ENCODE data around the gene FXYD1. TPM values are rescaled to one million over a fixed set of nuclear protein-coding genes. Genes with fewer than 3 reads are reported as not detected.
A peak's percentile ranks its signal among the peaks of the same experiment; 100 is the strongest.

The FXYD1 gene
- total and polyA plus RNA-seq, 8 donors, result 7.5 to 193 (median 24.0) TPM; not detected in 1

DNA sequence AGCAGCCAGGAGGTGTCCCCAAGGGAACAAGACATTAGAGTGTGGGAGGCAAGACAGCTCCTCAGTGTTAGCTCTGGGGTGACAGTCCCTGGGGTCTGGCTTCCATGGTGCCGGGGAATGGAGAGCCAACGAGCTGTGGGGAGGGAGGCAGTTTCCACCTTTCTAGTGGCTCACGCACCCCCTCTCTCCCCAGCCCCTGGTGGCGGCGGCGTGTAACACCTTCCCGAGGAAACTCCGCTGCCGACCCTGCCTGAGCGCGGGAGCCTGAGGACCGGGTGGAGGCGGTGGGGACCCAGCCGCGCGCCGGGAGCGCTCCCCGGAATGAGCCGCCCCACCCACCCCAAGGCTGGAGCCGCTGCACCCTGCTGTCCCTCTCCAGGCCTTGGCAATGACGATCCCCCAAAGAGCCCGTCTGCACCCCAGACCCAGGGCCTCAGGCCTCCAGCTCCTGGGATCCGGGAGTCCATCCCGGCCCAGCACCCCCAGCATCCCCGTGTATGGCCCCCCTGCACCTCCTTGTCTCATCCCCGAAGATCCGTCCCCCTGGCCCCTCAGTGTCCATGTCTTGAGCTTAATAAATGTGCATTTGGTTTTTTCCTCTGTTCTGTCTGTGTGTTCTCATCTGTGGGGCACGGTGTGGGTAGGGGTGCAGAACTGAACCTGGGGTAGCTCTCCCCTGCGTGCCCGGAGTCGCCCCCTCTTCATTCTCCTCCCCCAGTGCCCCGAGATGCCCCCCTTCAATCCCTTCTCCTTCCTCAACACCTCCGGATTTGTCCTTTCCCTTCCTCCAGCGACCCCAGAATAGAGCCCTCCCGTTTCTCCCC is 15.3 kb downstream of the FXYD1 start:
- 0 to 1% (median 1%) methylated on average over 28 to 36 of the region's 36 CpGs for WGBS, 5 donors
- peaks cover 7 to 19% (median 16%) of the 10 kb centered on the region in 4 donors for H3K36me3 ChIP-seq
- H3K9me3 ChIP-seq, result no peaks in the 10 kb centered on the region
- H3K4me3 ChIP-seq, result peak overlapping the region; percentile 54 to 82 (median 70)
- H3K4me1 ChIP-seq, result peaks cover 19 to 34% (median 26%) of the 10 kb centered on the region in 4 donors
- TF ChIP-seq CTCF (IDR thresholded peaks at IDR 0.05) (peak in 5 of 7 experiments; percentile 21 to 65 (median 44)), POLR2AphosphoS5 (IDR thresholded peaks at IDR 0.05) (no peak), POLR2A (IDR thresholded peaks at IDR 0.05) (no peak)
- H3K27ac ChIP-seq, result peak overlapping the region; percentile 63 to 90 (median 85)
- peaks cover 0 to 58% (median 9%) of the 10 kb centered on the region in 3 donors for H3K27me3 ChIP-seq
- peak; percentile 58 to 76 for DNase-seq
- intact Hi-C loops (cut with DNase I; ENCODE audit: low total_unique reads), result no loop called here

DNA sequence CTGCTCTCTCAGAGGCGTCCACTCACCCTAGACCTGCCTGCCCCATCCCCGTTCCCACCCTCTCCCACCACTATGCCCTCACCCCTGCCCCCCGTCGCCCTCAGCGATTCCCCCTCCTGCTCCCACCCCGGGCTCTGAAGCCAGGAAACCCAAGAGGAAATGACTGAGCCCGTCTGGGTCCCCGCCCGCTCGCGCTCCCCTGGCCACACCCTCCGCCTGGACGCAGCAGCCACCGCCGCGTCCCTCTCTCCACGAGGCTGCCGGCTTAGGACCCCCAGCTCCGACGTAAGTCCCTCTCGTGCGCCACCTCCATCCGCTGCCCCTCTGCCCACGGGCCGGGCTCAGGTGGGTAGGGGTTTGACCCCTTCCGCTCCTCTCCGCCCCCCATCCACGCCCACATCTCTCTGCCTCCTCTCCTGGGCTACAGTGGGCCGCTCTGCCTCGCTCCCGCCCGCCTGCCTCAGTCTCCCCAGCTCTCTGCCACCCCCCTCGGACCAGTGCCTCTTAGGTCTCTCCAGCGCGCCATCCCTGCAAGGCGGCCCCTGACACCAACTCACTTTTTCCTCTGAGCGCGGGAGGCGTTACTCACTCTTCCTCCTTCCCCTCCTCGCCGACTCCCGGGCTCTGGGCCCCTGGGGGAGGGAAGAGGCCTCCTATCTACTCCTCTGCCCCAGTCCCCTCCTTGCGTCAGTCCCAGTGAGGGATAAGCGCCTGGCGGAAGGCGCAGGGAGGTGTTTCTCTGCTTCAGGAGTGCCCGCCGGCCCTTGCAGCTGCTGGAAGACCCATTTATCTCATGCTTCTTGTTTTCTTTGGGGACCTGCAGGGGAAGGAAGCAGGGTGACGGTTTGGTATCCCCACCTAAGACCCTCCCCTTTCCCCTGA is 16.1 kb downstream of the FXYD1 start, which contains the start of gene FXYD5:
Gene FXYD5 (plus strand): TSS at position 211 of the 882 bp plus-strand sequence. CDS start 816 bp downstream, outside the sequence.
- Histone ChIP-seq H3K4me1 (peaks cover 19 to 34% (median 26%) of the 10 kb centered on the region in 4 donors), H3K4me3 (peak within 1 kb of the TSS; percentile 54 to 82 (median 70)), H3K27me3 (peaks cover 0 to 58% (median 9%) of the 10 kb centered on the region in 3 donors), H3K9me3 (no peaks in the 10 kb centered on the region), H3K36me3 (peaks cover 7 to 28% (median 25%) of the 10 kb centered on the region in 4 donors), H3K27ac (peak within 1 kb of the TSS; percentile 63 to 90 (median 85))
- TF ChIP-seq POLR2AphosphoS5 (IDR thresholded peaks at IDR 0.05), result peak in 2 of 3 donors; percentile 6 to 46
- no peak for TF ChIP-seq CTCF (IDR thresholded peaks at IDR 0.05)
- intact Hi-C loops (cut with DNase I; ENCODE audit: low total_unique reads), result no loop called here
- WGBS, 5 donors, result 1 to 2% (median 1%) methylated on average over 42 to 49 of the region's 49 CpGs
- DNase-seq, result peak; percentile 68 to 87

DNA sequence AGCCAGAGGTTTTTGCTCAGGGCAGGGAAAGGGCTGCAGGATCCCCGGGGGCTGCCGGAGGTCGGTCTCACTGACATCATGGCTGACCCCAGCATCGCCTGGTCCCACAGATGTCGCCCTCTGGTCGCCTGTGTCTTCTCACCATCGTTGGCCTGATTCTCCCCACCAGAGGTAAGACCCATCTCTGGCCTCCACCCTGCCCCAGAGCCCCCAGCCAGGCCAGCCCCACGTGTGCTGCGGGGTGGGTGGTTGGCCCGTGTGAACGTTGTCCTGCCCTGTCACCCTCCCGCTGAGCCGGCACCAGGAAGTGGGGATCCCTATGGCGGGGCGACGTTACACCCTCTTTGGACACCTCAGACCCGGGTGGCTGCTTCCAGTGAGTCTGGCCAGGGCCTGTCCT is 16.8 kb downstream of the FXYD1 start:
- no peak for DNase-seq
- peaks cover 19 to 34% (median 26%) of the 10 kb centered on the region in 4 donors for H3K4me1 ChIP-seq
- WGBS, 5 donors, result 20 to 37% (median 27%) methylated on average over 12 to 17 of the region's 17 CpGs
- H3K36me3 ChIP-seq, result peaks cover 7 to 34% (median 31%) of the 10 kb centered on the region in 4 donors
- peak overlapping the region; percentile 54 to 82 (median 70) for H3K4me3 ChIP-seq
- peak overlapping the region; percentile 63 to 90 (median 85) for H3K27ac ChIP-seq
- H3K27me3 ChIP-seq, result peaks cover 0 to 58% (median 9%) of the 10 kb centered on the region in 3 donors
- intact Hi-C loops (cut with DNase I; ENCODE audit: low total_unique reads), result no loop called here
- TF ChIP-seq EP300 (IDR thresholded peaks at IDR 0.05) (no peak), CTCF (IDR thresholded peaks at IDR 0.05) (no peak)
- H3K9me3 ChIP-seq, result no peaks in the 10 kb centered on the region
